ENCODE data around the gene SCYL3. TPM values are rescaled to one million over a fixed set of nuclear protein-coding genes. Genes with fewer than 3 reads are reported as not detected.
"Not testable (repeated sequence)": the region's sequence is repeated elsewhere in the genome, so short reads cannot be mapped to it uniquely, and the experiment has no call there.

The SCYL3 gene
- total RNA-seq, 1 experiment from 2014 or later, result 7.8 TPM

DNA sequence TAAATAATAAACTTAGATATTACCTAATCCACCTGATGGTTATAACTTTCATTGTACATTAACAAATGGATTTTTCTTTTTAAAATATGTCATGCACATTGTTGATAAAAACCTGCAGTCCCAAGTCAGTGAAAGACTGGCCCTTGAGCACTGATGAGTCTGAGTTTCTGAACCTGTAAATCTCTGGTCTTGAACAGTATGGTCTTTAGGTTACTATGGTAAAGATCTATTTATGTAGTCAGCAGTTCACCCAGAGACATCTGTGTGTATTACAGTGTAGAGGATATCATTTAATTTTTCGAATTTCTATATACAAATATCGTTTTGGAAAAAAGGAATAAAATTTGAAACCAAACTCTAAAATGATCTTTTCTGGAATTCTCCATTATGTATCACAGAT, 30.4 kb upstream of the SCYL3 start:
- H3K79me2 ChIP-seq (ENCODE audit: low read depth), result no peaks in the 10 kb centered on the region
- no peak overlapping the region for H3K27ac ChIP-seq
- no peaks in the 10 kb centered on the region for H3K9me3 ChIP-seq (ENCODE audit: insufficient read depth, low read depth)
- CTCF ChIA-PET, result no interaction called here
- H3K4me2 ChIP-seq, result no peak overlapping the region
- DNase-seq, result no peak
- no peaks in the 10 kb centered on the region for H4K20me1 ChIP-seq (ENCODE audit: insufficient read depth)
- intact Hi-C loops (cut with micrococcal nuclease; ENCODE audit: unreplicated experiment), result loop anchor here (10.0 kb wide), 1 partner anchor 841 kb away; no protein-coding TSS in a partner anchor
- no TSS peak for BruUV-seq (replicated peaks)
- peaks cover 6% of the 10 kb centered on the region; the same call in 1 of the 2 replicates for H3F3A ChIP-seq (ENCODE audit: insufficient read depth, low read depth)
- H3K27me3 ChIP-seq (ENCODE audit: insufficient read depth, low read depth), result no peaks in the 10 kb centered on the region
- H2AFZ ChIP-seq, result no peak overlapping the region
- no peak overlapping the region for H3K4me3 ChIP-seq
- POLR2A ChIA-PET (ENCODE audit: unreplicated experiment), result no interaction called here
- no peak for TF ChIP-seq EZH2 (IDR thresholded peaks at IDR 0.05; ENCODE audit: low read depth)
- TF ChIP-seq, protein P1, sequence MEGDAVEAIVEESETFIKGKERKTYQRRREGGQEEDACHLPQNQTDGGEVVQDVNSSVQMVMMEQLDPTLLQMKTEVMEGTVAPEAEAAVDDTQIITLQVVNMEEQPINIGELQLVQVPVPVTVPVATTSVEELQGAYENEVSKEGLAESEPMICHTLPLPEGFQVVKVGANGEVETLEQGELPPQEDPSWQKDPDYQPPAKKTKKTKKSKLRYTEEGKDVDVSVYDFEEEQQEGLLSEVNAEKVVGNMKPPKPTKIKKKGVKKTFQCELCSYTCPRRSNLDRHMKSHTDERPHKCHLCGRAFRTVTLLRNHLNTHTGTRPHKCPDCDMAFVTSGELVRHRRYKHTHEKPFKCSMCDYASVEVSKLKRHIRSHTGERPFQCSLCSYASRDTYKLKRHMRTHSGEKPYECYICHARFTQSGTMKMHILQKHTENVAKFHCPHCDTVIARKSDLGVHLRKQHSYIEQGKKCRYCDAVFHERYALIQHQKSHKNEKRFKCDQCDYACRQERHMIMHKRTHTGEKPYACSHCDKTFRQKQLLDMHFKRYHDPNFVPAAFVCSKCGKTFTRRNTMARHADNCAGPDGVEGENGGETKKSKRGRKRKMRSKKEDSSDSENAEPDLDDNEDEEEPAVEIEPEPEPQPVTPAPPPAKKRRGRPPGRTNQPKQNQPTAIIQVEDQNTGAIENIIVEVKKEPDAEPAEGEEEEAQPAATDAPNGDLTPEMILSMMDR (conservative IDR thresholded peaks at IDR 0.05), result no peak
- peaks cover 12% of the 10 kb centered on the region for H3K4me1 ChIP-seq (replicated peaks; ENCODE audit: insufficient read depth)
- H3K36me3 ChIP-seq (ENCODE audit: low read depth), result no peaks in the 10 kb centered on the region
- no peaks in the 10 kb centered on the region for H3K9me2 ChIP-seq (ENCODE audit: insufficient read depth)

DNA sequence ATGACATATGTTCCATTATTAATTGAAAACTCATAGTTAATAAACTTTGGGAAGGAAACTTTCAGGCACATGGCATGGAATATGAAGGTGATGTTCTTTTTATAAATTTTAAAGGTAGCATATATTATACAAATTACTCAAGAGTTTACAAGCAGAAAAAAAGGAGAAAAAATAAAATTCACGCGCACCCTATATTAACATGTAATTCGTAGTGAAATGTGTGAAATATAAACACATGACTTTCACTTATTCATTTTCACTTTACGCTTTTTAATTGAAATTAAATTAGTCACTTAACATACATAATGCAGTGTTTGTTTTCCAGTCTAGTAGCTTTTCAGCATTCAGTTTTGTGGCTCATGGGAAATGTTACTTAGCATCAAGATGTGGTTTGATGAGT, 27.4 kb upstream of the SCYL3 start:
- Histone ChIP-seq H3K9me2 (ENCODE audit: insufficient read depth) (no peaks in the 10 kb centered on the region), H3K9me3 (ENCODE audit: insufficient read depth, low read depth) (no peaks in the 10 kb centered on the region), H3K4me3 (no peak overlapping the region), H3K36me3 (ENCODE audit: low read depth) (no peaks in the 10 kb centered on the region), H3F3A (ENCODE audit: insufficient read depth, low read depth) (peaks cover 3% of the 10 kb centered on the region; the same call in 1 of the 2 replicates), H2AFZ (no peak overlapping the region), H3K79me2 (ENCODE audit: low read depth) (no peaks in the 10 kb centered on the region), H3K4me1 (replicated peaks; ENCODE audit: insufficient read depth) (peaks cover 8% of the 10 kb centered on the region), H4K20me1 (ENCODE audit: insufficient read depth) (no peaks in the 10 kb centered on the region), H3K27me3 (ENCODE audit: insufficient read depth, low read depth) (no peaks in the 10 kb centered on the region), H3K27ac (no peak overlapping the region), H3K4me2 (no peak overlapping the region)
- POLR2A ChIA-PET (ENCODE audit: unreplicated experiment), result no interaction called here
- BruUV-seq (replicated peaks), result no TSS peak
- CTCF ChIA-PET, result no interaction called here
- TF ChIP-seq, protein P1 (conservative IDR thresholded peaks at IDR 0.05), result no peak
- TF ChIP-seq EZH2 (IDR thresholded peaks at IDR 0.05; ENCODE audit: low read depth), result no peak
- intact Hi-C loops (cut with micrococcal nuclease; ENCODE audit: unreplicated experiment), result loop anchor here (10.0 kb wide), 1 partner anchor 844 kb away; no protein-coding TSS in a partner anchor
- no peak for DNase-seq

DNA sequence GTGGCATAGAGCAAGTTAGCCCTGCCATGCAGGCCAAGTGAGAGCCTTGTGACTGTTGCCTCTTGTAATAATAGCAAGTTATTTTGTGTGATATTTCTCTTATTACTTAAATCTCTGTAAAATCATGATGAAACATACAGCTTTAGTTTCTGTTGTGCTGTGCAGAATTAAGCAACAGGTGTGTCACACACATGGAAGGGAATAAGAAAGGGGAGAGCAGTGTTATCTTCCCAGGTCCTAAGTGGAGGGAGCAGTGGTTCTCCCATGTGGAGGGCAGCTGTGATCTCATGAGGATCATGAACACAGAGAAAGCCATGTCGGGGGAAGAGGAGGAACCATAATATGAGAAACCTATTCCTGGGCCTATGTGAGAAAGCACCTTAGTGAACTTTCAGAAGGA, 25.2 kb upstream of the SCYL3 start:
- no peaks in the 10 kb centered on the region for H3K36me3 ChIP-seq (ENCODE audit: low read depth)
- H4K20me1 ChIP-seq (ENCODE audit: insufficient read depth), result no peaks in the 10 kb centered on the region
- H3K4me2 ChIP-seq, result no peak overlapping the region
- no peaks in the 10 kb centered on the region for H3K79me2 ChIP-seq (ENCODE audit: low read depth)
- ChIA-PET POLR2A (ENCODE audit: unreplicated experiment) (no interaction called here), CTCF (no interaction called here)
- H3K4me1 ChIP-seq (replicated peaks; ENCODE audit: insufficient read depth), result peaks cover 9% of the 10 kb centered on the region; the same call in 1 of the 2 replicates
- DNase-seq, result no peak
- no peak overlapping the region for H3K27ac ChIP-seq
- no peaks in the 10 kb centered on the region for H3F3A ChIP-seq (ENCODE audit: insufficient read depth, low read depth)
- intact Hi-C loops (cut with micrococcal nuclease; ENCODE audit: unreplicated experiment), result no loop called here
- BruUV-seq (replicated peaks), result no TSS peak
- no peaks in the 10 kb centered on the region for H3K27me3 ChIP-seq (ENCODE audit: insufficient read depth, low read depth)
- H3K4me3 ChIP-seq, result no peak overlapping the region
- no peaks in the 10 kb centered on the region for H3K9me2 ChIP-seq (ENCODE audit: insufficient read depth)
- TF ChIP-seq, protein P1 (conservative IDR thresholded peaks at IDR 0.05), result no peak
- TF ChIP-seq EZH2 (IDR thresholded peaks at IDR 0.05; ENCODE audit: low read depth), result no peak
- no peak overlapping the region for H2AFZ ChIP-seq
- no peaks in the 10 kb centered on the region for H3K9me3 ChIP-seq (ENCODE audit: insufficient read depth, low read depth)

GRCh38 chr1:169918220-169918619, 24.5 kb upstream of the SCYL3 start:
- DNase-seq; H2AFZ ChIP-seq; CTCF ChIA-PET; POLR2A ChIA-PET (ENCODE audit: unreplicated experiment); H3K9me3 ChIP-seq (ENCODE audit: insufficient read depth, low read depth); H3K4me2 ChIP-seq; BruUV-seq (replicated peaks); intact Hi-C loops (cut with micrococcal nuclease; ENCODE audit: unreplicated experiment); H4K20me1 ChIP-seq (ENCODE audit: insufficient read depth); H3K79me2 ChIP-seq (ENCODE audit: low read depth); H3K27ac ChIP-seq; H3K36me3 ChIP-seq (ENCODE audit: low read depth); H3F3A ChIP-seq (ENCODE audit: insufficient read depth, low read depth); H3K4me3 ChIP-seq; H3K9me2 ChIP-seq (ENCODE audit: insufficient read depth); H3K27me3 ChIP-seq (ENCODE audit: insufficient read depth, low read depth); H3K4me1 ChIP-seq (replicated peaks; ENCODE audit: insufficient read depth): not testable (repeated sequence)

All from PC-9 (cell line).